Stomach (tissue), 9 donors: ENCODE results near the gene COA3. TPM values are rescaled to one million over a fixed set of nuclear protein-coding genes. Genes with fewer than 3 reads are reported as not detected.

Source experiments
- DNase-seq, 2 donors: peaks; one replicate each; pipeline versions ENCODE4 v3.0.0 to v3.0.0-alpha.2; 2013 to 2019
- H3K27ac ChIP-seq, 5 donors: fragments of 200-600 bp in 4 of 5; sonication (generic) in 4 of 5; one replicate each; pipeline ENCODE4 v1.5.1; 2013 to 2019; ENCODE audit warnings: mild to moderate bottlenecking in 1 of 5, moderate library complexity in 1 of 5
- H3K27me3 ChIP-seq, 3 donors: fragments of 200-600 bp; sonication (generic); one replicate each; pipeline ENCODE4 v1.5.1; 2017 to 2019; ENCODE audit warnings: mixed run types in 1 of 3
- H3K36me3 ChIP-seq, 4 donors: fragments of 200-600 bp; sonication (generic); 1 replicate in 3 of 4; 2 replicates in 1 of 4; pipeline ENCODE4 v1.5.1; 2016 to 2019
- H3K4me1 ChIP-seq, 4 donors: fragments of 200-600 bp; sonication (generic); one replicate each; pipeline ENCODE4 v1.5.1; 2016 to 2019
- H3K4me3 ChIP-seq, 4 donors: fragments of 200-600 bp; sonication (generic) in 3 of 4; one replicate each; pipeline ENCODE4 v1.5.1; 2016 to 2019; ENCODE audit warnings: mild to moderate bottlenecking in 1 of 4
- H3K9me3 ChIP-seq, 4 donors: fragments of 200-600 bp; sonication (generic); one replicate each; pipeline ENCODE4 v1.5.1; 2016 to 2019
- EP300 ChIP-seq: sonication (generic); formaldehyde crosslinking; IDR thresholded peaks from one replicate; pipeline ENCODE4 v1.6.1; 2017; ENCODE audit warnings: antibody characterized with exemption
- POLR2A ChIP-seq, 4 donors: fragments of 450-650 bp; IDR thresholded peaks; one replicate each; pipeline ENCODE4 v1.6.1; 2016; ENCODE audit warnings: antibody characterized with exemption in 4 of 4, control low read depth in 2 of 4, mild to moderate bottlenecking in 1 of 4, moderate library complexity in 1 of 4
- POLR2AphosphoS5 ChIP-seq, 3 donors: sonication (generic); formaldehyde crosslinking; IDR thresholded peaks; one replicate each; pipeline ENCODE4 v1.6.1; 2016; ENCODE audit warnings: antibody characterized with exemption in 3 of 3
- WGBS, 5 donors: extraction: QIAGEN DNeasy Blood & Tissue Kit in 3 of 5; methylation state at CpG; one replicate each; pipeline versions ENCODE4 v1.1.5 to v1.1.7; 2013 to 2018; 5-methylcytosine and 5-hydroxymethylcytosine counted together
- intact Hi-C: fragments of 100-400 bp; cut with DNase I; formaldehyde crosslinking; loops from one replicate; pipeline ENCODE4 v1.15.1; 2023; ENCODE audit warnings: low total_unique reads
- polyA plus RNA-seq, 3 donors: library from polyadenylated mRNA; stranded (reverse); fragments of 200-250 nt; gene quantifications; one replicate each; pipeline ENCODE4 v1.2.3, GENCODE V29; 2013
- total RNA-seq, 5 donors: library from RNA; depleted of rRNA; stranded (reverse); fragments of >200 nt; gene quantifications; one replicate each; pipeline versions ENCODE4 v1.1.0 to v1.2.3, GENCODE V29; 2014 to 2016
- TF ChIP-seq, protein P1 (sequence below), 7 experiments: fragments of 450-650 bp in 4 of 7; fragments of 200-600 bp in 3 of 7; sonication (generic) in 3 of 7; IDR thresholded peaks; one replicate each; pipeline ENCODE4 v1.5.1; 2016 to 2019; ENCODE audit warnings: antibody characterized with exemption in 7 of 7, control low read depth in 2 of 7, mild to moderate bottlenecking in 1 of 7
- donor health status: healthy with polysubstance abuse.
- donor health status: Bipolar disorder and iron deficiency.
- donor health status: healthy.

The COA3 gene
- total and polyA plus RNA-seq, 8 donors: 22.2 to 268 (median 152) TPM

- Histone ChIP-seq H3K4me3 (no peak overlapping the region), H3K27me3 (no peaks in the 10 kb centered on the region), H3K4me1 (peaks cover 5 to 37% (median 20%) of the 10 kb centered on the region in 4 donors), H3K27ac (peak overlapping the region in 1 of 5 donors; percentile 60), H3K36me3 (peaks cover 57 to 79% (median 77%) of the 10 kb centered on the region in 4 donors), H3K9me3 (no peaks in the 10 kb centered on the region)
- intact Hi-C loops: loop anchor here (5.0 kb wide), 1 partner anchor 89 kb away; no protein-coding TSS in a partner anchor
- DNase-seq: peak in 1 of 2 donors; percentile 87
- TF ChIP-seq, protein P1, sequence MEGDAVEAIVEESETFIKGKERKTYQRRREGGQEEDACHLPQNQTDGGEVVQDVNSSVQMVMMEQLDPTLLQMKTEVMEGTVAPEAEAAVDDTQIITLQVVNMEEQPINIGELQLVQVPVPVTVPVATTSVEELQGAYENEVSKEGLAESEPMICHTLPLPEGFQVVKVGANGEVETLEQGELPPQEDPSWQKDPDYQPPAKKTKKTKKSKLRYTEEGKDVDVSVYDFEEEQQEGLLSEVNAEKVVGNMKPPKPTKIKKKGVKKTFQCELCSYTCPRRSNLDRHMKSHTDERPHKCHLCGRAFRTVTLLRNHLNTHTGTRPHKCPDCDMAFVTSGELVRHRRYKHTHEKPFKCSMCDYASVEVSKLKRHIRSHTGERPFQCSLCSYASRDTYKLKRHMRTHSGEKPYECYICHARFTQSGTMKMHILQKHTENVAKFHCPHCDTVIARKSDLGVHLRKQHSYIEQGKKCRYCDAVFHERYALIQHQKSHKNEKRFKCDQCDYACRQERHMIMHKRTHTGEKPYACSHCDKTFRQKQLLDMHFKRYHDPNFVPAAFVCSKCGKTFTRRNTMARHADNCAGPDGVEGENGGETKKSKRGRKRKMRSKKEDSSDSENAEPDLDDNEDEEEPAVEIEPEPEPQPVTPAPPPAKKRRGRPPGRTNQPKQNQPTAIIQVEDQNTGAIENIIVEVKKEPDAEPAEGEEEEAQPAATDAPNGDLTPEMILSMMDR (IDR thresholded peaks at IDR 0.05): peak in 5 of 7 experiments; percentile 81 to 96 (median 86)
- TF ChIP-seq POLR2A (IDR thresholded peaks at IDR 0.05) (no peak), POLR2AphosphoS5 (IDR thresholded peaks at IDR 0.05) (peak in 2 of 3 donors; percentile 20 to 76)
- WGBS, 5 donors: 34 to 43% (median 38%) methylated on average over 6 of the region's 6 CpGs
Observed at GRCh38 chr17:42843358-42843934, 44.9 kb upstream of the COA3 start.

GRCh38 chr17:42841975-42842685 is 43.6 kb upstream of the COA3 start:
- Histone ChIP-seq H3K4me1 (peaks cover 5 to 28% (median 17%) of the 10 kb centered on the region in 4 donors), H3K27me3 (no peaks in the 10 kb centered on the region), H3K9me3 (no peaks in the 10 kb centered on the region), H3K4me3 (no peak overlapping the region), H3K36me3 (peaks cover 70 to 92% (median 90%) of the 10 kb centered on the region in 4 donors), H3K27ac (no peak overlapping the region)
- no peak for DNase-seq
- 71 to 81% (median 76%) methylated on average over 11 of the region's 11 CpGs for WGBS, 5 donors
- TF ChIP-seq, protein P1 (IDR thresholded peaks at IDR 0.05): no peak
- TF ChIP-seq POLR2A (IDR thresholded peaks at IDR 0.05) (no peak), EP300 (no peak), POLR2AphosphoS5 (IDR thresholded peaks at IDR 0.05) (no peak)
- intact Hi-C loops: loop anchor here (5.0 kb wide), 1 partner anchor 90 kb away; no protein-coding TSS in a partner anchor

DNA sequence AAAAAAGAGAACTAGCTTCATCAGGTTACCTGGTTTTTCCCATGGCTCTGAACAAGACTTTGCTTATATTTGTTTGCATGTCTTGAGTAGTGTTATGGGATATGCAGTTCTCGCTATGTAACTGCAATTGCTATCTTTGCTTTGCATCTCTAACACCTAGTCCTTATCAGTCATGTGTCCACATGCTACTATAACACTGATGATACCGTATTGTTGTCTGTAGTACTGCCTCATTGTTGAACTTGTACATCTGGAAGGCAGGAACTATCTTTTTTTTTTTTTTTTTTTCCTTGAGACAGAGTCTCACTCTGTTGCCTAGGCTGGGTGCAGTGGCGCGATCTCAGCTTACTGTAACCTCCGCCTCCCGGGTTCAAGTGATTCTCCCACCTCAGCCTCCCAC is 37.2 kb upstream of the COA3 start:
- no peaks in the 10 kb centered on the region for H3K27me3 ChIP-seq
- 90 to 97% (median 96%) methylated on average over 6 of the region's 6 CpGs for WGBS, 5 donors
- DNase-seq: no peak
- H3K27ac ChIP-seq: no peak overlapping the region
- TF ChIP-seq POLR2AphosphoS5 (IDR thresholded peaks at IDR 0.05): no peak
- TF ChIP-seq EP300: no peak
- TF ChIP-seq POLR2A (IDR thresholded peaks at IDR 0.05): no peak
- TF ChIP-seq, protein P1 (IDR thresholded peaks at IDR 0.05): no peak
- H3K4me1 ChIP-seq: peaks cover 19 to 36% (median 33%) of the 10 kb centered on the region in 4 donors
- H3K9me3 ChIP-seq: no peaks in the 10 kb centered on the region
- H3K4me3 ChIP-seq: no peak overlapping the region
- intact Hi-C loops: no loop called here
- H3K36me3 ChIP-seq: peaks cover 47 to 61% (median 60%) of the 10 kb centered on the region in 4 donors

DNA sequence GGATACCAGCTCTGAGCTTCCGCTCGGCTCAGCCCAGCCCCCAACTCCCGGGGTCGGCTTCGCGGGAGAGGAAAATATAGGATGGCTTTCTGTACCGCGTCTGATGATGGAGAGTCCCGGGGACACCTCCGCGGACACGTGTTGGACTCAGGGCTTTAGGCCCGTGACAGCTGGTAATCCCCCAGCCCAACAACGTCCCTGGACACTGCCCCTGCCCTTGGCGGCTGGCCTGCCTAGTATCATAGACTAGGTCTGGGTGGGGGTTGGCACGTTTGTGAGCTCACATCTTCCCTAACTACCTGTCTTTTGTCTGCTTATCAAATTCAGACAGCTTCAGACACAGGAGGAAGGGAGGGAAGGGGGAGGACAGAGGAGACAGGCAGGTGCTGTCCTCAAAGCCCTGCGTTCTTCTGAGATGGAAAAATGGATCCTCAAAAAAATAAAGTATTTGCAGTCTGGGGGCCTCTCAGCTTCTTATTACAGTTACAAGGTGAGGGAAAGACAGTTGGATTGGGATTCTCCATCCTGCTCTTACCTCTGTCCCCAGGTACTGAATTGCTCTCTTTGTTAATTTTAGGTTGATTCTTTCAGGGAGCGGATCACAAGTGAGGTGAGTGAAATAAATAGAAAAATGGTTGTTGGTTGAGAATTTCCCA is 35.4 kb upstream of the COA3 start:
- intact Hi-C loops: no loop called here
- peaks cover 19 to 36% (median 33%) of the 10 kb centered on the region in 4 donors for H3K4me1 ChIP-seq
- H3K27me3 ChIP-seq: no peaks in the 10 kb centered on the region
- 5 to 8% (median 7%) methylated on average over 18 of the region's 18 CpGs for WGBS, 5 donors
- H3K36me3 ChIP-seq: peaks cover 29 to 43% (median 41%) of the 10 kb centered on the region in 4 donors
- H3K9me3 ChIP-seq: no peaks in the 10 kb centered on the region
- peak overlapping the region; percentile 94 to 99 (median 96) for H3K4me3 ChIP-seq
- TF ChIP-seq POLR2AphosphoS5 (IDR thresholded peaks at IDR 0.05) (no peak), POLR2A (IDR thresholded peaks at IDR 0.05) (no peak), EP300 (no peak)
- TF ChIP-seq, protein P1 (IDR thresholded peaks at IDR 0.05): no peak
- H3K27ac ChIP-seq: peak overlapping the region; percentile 55 to 93 (median 89)
- DNase-seq: no peak
